Stimulated activated CD8-positive, alpha-beta memory T cell treated with anti-CD3 and anti-CD28 coated beads, Interleukin-7, amount 100 ng/mL, for 1 hour (primary cell): ENCODE data around the gene CEP104.

Source experiments
- DNase-seq, 2 donors: peaks; one replicate each; pipeline ENCODE4 v3.0.0-alpha.2; 2020; ENCODE audit warnings: low read depth in 2 of 2

CEP104 gene

DNA sequence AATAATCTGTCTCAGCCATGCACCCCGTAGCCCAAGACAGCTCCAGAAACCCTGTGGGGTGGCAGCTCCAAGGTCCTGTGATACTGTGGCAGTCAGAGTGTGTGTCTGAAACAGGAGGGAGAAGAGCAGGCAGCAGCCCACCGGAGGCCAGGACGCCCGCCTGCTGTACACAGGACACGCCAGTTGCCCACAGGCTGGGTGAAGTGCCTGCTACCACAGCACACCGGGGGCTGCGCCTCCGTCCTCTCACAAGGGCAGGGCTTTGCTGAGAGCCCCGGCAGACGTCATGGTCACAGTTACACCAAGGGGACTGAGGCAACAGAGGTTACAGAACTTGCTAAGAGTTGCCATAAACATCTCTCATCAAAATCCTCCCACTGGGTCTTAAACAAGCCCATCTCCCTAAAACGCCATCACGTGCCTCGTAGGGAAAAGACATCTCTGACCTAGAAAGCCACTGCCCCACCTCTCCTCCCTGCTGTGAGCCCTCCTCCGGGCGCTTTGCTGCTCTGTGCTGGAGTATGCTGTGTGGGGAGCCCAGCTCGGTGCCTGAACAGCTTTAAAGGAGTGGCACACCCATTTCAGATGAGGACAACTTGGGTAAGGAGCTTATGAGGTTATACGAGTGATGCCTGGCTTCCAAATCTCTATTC, 37.7 kb upstream of the CEP104 start:
- DNase-seq, result no peak

DNA sequence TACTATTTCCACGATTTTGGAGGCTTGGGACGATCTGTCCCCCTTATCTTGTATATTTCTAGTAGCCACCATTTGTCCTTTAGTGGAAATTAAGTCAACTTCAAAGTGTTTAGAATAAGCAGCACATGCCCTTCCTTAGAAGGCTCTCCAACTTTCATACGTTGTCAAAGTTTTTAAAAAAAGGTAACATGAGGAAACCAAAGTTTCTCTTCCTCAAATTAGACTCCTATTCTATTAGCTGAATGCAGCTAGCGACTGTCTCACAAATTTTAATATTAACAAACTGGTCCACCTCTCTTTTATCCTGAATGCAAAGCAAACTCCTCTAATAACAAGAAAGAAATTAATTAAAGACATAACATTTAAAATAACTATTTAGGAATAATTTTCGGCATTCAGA, 36.2 kb upstream of the CEP104 start:
- DNase-seq, result no peak

DNA sequence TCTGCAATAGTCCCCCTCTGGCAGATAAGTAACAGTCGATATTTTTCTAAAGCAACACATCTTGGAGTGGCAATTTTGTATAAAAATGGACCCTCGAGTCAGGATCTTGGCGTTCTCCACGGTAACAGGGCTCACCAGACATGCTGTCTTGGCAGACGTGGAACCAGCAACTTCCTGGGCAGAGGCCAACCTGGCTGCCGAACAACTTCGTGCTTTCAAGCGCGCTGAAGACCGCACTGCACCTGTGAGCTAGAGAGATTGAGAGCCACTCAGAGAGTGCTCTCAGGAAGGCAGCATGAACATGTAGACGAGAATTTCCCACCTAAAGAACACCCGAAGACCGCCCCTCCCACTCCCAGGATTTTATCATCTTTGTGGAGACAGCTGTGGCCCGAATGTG, 35.7 kb upstream of the CEP104 start:
- DNase-seq, result no peak

DNA sequence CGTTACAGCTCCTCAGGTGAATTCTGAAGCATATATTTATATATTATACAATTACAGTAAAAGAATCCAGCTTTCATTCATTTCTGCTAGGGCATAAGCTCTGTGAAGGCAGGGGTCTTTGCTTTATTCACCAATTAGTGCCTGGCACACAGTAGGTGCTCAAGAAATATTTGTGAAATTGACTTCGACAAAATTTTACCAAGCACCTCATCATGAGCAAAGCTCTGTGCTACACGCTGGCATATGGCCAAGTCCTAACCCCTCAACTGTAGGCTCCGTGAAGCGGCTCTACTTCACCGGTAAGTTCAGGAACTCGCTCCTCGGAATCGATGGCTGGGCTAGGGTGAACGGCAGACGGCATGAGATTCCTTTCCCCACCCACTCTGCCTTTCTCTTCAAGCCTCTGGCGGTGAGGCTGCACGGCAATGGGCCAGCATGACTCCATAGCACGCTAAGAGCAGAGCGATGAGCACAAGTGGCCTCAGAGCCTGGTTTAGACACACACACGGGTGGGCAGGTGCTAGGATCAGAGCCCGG, 34.4 kb upstream of the CEP104 start:
- DNase-seq, result no peak

DNA sequence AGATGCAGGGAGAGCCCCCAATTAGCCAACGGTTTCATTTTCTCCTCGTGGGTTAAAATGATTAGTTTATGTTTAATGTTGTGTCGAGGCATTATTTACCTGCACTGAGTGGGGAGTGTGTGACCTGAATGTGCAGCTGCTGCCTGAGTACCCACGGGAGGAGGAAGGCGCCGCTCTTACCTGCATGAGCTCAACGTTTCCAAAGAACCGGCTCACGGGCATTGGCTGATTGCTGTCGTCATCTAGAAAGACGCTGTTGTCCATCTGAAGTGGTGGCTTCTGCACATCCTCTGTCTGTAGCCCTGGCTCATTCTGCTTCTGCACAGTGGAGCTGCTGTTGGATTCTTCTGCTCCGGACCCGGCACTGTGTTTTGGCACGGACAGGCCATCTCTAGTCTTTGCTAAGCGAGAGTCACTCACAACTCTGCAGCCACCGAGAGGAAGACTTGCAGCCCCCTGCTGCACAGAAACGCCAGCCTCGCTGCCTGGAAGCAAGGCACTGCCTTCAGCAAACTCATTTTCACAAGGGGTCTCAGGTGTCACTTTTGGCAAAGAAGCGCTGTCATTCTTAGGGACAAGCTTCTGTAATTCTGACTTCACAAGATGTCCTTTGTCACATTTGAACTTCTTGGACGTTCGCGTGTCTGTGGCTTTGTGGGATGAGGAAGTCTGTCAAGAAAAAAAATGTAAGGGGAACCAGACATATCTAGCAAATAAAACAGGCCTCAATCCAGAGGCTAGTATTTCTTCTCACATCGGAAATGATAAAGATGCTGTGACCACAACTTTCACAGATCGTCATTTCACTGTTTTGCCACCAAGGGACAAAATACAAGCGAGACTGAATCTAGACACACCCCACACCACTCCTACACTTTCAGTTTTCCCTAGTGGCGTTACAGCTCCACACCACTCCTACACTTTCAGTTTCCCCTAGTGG, 33.6 kb upstream of the CEP104 start:
- no peak for DNase-seq

DNA sequence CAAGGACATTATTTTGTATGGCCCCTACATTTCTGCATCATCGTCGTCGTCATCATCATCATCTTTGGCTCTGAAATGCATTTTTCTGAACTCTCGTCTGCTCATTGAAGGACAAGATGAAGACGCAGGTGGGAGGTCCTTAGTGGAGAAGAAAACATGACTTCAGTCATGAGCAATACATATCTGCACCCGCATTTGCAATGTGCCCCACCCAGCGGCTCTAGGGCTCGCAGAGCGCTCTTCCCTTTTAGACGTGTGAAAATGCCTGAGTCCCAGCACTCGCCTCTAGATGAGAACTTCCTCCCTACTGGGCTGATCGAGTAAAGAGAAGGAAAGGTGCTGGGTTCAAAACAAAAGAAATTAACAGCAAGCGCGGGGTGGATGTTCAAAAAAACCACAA, 32.9 kb upstream of the CEP104 start:
- DNase-seq, result no peak

DNA sequence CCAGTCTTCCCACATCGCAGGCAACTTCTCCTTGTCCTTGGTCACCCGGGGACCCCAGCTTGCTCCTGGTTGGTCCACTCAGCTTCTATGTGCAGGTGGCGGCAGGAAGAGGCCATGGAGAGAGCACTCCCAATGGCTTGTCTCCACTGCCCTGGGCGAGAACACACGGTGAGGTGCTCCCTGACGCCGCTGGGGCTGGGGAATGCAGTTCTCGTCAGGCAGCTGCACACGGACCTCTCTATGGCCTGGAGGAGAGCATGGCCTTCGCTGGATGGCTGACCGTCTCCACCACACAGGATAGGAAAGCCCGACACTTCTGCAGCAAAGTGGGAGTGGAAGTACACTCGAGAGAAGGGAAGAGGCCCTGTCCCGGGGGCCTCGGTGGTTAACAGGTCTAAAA, 31.3 kb upstream of the CEP104 start:
- no peak for DNase-seq

DNA sequence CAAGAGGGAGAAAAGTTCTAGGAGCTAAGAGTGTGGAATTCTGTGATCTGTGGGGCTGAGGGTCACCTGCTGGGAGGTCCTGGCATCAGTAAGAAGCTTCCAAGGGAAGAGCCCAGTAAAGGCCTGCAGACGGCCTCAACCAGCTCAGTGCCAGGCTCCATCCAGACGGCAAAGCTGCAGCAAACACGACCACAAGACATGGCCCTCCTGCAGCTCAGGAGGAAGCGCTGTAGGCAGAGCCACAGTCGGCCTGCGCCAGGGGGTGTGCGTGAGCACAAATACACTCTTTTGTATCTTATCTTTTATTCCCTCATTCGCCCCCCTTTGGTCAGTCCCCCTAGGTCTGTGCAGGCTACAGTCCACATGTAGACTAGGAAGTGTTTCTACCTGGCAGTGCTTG, 29.7 kb upstream of the CEP104 start:
- DNase-seq, result no peak

DNA sequence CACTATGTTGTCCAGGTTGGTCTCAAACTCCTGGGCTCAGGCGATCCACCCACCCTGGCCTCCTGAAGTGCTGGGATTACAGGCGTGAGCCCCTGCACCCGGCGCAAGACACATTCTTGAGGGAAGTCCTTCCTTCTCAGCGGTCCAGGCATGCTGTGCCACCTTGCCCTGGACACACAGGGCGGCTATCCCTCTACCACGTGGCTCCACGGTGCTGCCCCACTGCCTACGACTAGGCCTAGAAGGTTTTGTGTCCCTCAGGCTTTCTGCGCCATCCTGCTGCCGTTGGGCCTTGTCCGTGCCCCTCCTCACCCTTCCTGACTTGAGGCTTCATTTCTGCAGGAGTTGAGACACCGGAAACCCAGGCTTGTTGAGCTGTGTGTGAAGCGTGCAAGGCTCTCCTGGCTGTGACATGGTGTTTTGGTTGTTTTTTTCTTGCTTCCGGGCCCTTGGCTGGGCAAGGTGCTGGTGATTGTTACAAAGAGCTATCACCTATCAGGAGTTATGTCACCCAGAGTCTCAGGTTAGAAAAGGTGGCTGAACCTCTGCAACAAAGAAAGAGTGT, 29.2 kb upstream of the CEP104 start:
- no peak for DNase-seq

DNA sequence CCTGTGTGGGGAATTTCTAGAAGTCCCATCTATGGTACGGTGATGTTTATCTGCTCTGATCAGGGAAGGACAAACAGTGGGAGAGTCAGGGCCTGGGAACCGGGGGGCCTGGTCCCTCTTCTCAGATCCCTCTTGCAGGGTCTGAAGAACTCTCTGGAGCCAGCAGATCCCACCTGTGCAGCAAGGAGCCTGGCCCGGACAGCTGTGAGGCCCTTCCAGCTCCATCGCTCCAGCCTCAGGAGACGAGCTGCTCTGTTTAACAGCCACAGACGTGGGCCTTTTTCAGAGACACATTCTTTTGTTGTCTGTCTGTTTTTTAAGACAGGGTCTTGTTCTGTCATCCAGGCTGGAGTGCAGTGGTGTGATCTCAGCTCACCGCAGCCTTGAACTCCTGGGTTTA, 28.6 kb upstream of the CEP104 start:
- DNase-seq, result no peak

DNA sequence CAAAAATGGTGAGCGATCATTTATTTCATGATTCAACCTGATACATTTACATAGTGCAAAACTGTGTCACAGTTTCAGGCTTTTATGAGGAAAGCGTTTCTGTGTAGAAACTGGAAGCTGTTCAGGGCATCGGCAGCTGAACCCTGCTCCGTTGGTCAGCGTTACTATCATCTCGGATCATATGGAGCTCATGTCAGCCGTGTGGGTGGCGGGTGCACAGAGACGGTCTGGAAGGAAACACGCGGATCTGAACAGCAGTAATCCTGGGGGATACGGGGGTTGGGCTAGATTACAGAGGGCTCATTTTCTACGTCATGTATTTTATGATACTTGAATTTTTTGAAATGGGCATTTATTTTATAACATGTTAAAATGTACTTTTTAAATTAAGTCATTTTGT, 28.0 kb upstream of the CEP104 start:
- no peak for DNase-seq

DNA sequence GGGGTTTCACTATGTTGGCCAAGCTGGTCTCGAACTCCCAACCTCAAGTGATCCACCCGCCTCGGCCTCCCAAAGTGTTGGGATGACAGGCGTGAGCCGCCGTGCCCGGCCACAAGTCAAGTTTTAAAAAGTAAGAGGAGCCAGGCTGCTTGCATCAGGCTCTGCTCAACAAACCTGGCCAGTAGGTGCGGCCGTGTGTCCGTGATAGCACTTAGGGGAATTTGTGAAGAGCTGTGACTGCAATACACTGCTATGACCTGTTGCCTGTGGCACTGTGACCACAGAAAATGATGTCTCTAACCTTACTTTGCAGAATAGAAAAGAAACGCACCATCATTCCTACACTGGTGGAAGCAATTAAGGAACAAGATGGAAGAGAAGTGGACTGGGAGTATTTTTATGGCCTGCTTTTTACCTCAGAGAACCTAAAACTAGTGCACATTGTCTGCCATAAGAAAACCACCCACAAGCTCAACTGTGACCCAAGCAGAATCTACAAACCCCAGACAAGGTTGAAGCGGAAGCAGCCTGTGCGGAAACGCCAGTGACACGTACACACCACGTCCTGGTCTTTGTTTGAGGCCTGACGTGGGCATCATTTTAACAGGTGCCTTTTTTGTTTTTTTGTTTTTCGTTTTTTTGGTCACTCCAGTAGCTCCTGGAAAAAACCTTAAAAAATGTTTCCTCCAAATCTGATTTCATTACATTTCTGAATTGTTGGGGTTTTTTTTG, 26.3 kb upstream of the CEP104 start:
- no peak for DNase-seq

DNA sequence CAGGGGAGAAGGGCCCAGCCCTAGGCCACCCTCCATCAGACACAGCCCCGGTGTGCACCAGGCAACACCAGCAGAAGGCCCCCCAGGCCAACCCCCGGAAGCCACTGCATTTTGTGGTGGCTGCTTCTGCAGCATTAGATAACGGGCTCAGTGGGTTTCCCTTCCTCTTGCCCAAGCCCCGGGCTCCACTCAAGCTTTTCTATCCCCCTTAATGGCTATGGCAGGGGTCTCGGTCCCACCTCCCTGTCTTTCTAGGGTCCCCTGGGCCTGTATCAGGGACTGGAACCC, 24.1 kb upstream of the CEP104 start:
- DNase-seq, result no peak

DNA sequence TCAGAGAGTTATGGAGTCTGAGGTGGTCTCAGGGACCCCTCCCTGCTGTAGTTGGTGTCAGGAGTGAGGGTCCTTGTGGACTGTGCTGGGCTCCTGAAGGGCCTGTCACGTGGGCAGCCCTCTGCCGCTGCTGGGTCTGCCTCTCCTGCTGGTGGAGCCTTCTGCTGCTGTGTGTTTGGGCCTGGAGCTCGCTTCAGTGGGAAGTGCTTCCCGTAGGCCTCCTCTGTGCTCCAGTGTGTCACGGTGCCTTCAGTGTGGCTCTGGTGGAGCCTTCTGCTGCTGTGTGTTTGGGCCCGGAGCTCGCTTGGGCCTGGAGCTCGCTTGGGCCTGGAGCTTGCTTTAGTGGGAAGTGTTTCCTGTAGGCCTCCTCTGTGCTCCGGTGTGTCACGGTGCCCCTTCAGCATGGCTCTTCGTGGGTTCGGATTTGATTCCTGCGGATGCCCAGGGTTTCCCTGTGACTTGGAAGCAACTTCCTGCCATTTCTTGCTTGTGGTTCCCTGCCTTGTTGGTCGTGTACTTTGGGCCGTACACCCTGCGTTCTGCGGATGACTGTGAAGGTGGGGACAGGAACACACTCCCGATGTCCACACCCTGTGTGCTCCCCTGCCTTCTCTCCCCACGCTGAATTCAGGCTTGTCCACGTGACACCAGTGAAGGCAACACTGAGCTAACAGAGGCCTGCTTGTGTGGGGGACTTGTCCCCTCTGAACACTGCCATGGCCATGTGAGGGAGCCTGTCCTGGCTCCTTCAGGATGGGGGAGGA, 23.6 kb upstream of the CEP104 start:
- DNase-seq, result no peak

DNA sequence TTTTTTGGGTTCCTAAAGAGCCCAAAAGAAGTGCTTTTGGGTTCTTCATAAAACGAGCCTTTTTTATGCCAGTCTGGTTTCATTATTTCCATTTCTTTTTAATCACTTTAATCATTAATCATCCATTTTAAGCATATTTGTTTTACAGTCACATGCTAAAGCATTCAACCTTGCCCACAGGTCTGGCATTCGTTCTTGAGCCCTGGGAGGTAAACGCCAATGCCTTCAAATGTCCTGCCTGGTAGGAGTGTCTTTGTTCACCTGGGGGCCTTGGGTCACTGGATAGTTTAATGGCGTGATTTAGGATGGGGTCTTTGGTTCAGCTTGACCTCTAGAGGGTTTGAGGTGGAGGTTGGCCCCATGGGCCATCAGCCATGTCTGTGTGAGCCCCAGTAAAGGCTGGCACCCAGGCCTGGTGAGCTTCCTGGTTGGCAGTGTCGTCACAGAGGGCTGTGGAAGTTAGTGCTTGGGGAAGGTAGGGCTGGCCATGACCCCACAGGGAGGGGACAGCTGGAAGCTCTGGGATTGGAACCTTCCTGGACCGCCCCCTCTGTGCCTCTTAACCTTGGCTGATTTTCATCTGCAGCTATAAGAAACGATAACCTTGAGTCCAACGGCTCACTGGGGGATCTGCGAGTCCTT, 22.9 kb upstream of the CEP104 start:
- no peak for DNase-seq

DNA sequence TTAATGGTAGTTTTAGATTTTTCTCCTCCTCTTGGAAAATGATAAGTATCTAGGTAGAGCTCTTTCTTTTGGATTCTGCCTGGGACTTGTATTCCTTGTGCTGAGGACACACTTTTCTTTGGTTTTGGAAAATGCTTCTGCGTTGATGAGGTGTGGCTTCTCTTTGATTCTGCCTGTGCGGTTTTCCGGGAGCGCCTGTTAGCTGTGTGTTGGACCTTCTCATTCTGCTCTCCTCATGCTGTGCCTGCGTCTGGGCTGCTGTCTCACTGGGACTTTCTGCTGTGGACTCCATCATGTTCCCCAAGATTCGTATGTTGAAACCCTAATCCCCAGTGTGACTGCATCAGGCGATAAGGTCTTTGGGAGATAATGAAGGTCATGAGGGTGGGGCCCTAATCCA, 22.1 kb upstream of the CEP104 start:
- DNase-seq, result no peak

DNA sequence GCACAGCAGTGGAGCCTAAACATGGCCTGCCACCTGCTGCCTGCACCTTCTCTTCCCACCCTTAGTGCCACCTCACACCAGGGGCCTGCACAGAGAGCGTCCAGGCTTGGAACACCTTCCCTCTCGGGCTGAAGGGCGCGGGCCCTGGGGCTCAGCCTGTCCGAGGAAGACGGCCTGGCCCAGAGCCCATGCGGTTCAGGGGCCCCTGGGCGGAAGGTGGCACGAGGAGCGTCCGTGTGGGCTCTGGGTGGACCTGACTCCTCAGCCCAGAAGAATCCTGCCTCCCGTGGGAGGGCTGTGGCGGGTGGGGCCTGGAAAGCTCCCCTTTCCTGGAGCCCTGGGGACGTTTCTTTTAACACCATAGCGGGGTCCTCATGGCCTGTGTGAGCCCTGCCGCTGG, 19.7 kb upstream of the CEP104 start:
- no peak for DNase-seq

DNA sequence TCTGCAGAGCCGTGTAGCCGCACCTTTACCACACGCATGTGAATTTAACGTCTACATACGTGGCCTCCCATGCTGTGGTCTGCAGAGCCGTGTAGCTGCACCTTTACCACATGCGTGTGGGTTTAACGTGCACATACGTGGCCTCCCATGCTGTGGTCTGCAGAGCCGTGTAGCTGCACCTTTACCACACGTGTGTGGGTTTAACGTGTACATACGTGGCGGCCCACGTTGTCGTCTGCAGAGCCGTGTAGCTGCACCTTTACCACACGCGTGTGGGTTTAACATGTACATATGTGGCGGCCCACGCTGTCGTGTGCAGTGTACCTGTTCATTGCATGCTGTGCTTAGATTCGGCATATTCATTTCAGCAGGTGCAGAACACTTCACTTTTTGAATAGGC, 17.7 kb upstream of the CEP104 start:
- no peak for DNase-seq

DNA sequence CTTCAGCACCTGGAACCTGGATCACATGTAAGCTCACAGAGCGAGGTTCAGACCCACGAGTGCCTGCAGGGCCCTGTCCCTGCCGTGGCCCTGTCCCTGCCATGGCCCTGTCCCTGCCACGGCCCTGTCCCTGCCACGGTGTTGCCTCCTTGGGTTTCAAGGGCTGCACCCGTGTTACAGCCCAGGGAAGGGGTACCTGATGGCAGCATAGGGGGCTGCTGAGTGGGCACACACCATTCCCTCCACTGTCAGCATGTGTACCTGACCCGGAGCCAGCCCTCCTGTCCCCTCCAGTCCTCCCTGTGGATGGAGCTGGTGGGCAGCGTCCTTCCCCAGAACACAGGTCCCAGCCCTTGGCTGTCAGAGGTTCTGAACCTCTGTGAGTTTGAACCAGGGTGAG, 15.5 kb upstream of the CEP104 start:
- no peak for DNase-seq

DNA sequence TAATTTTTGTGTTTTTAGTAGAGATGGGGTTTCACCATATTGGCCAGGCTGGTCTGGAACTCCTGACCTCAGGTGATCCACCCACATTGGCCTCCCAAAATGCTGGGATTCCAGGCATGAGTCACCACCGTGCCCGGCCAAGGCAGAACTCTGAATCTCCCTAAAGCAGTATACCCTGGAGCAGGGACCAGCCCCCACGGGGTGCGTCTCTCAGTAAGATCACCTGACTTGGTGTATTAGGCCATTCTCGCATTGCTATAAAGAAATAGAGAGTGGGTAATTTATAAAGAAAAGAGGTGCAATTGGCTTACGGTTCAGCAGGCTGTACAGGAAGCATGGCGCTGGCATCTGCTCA, 14.4 kb upstream of the CEP104 start:
- no peak for DNase-seq

DNA sequence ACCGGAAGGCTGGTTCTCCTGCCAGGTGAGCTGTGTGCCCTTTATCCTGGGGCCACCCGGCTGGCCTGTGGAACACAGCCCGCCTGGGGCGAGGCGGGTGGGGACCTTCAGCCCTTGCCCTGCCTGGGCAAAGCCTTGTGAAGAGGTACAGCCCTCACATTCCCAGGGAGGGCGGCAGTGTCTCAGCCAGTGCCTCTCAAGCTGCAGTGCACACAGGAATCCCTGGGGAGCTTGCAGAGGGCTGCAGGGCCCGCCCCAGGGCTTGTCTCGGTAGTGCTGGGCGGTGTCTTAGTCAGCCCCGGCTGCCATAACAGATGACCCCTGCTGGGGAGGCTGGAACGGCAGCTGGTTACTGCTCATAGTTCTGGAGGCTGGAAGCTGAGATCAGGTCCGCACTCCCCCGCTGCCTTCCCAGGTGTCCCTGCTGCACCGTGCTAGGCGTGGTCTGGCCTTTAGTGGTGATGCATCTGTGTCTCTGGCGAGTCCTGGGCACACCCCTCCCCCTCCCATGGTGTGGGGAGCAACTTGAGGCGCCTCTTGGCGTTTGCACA, 12.8 kb upstream of the CEP104 start:
- no peak for DNase-seq
